ENCODE measurements around the gene POLR2B.

The POLR2B gene

GRCh38 chr4:56976283-56976836, 2.3 kb upstream of the POLR2B start:
- H3K36me3 Mint-ChIP-seq: peaks cover 90% of the 10 kb centered on the region
- peak overlapping the region; percentile 99 for H3K4me3 Mint-ChIP-seq
- peak overlapping the region; percentile 91 for H3K27ac Mint-ChIP-seq
- no peak for ATAC-seq
- peaks cover 51% of the 10 kb centered on the region for H3K4me1 Mint-ChIP-seq
- peak in 1 of 2 donors; percentile 56 for DNase-seq (ENCODE audit: low spot score in 2 of 2)
- peaks cover 4% of the 10 kb centered on the region for H3K9me3 Mint-ChIP-seq

- Mint-ChIP-seq H3K36me3 (peaks cover 89% of the 10 kb centered on the region), H3K27ac (peak overlapping the region; percentile 99), H3K9me3 (peaks cover 4% of the 10 kb centered on the region), H3K4me3 (peak overlapping the region; percentile 99), H3K4me1 (peaks cover 53% of the 10 kb centered on the region)
- peak; percentile 53 for ATAC-seq
- DNase-seq (ENCODE audit: low spot score in 2 of 2): no peak
Measured at GRCh38 chr4:56976837-56977320, 1.8 kb upstream of the POLR2B start.

GRCh38 chr4:56977321-56978012, 1.2 kb upstream of the POLR2B start, which contains the start of gene NOA1:
Gene NOA1, minus strand, starts transcription at chr4:56977606. Its CDS starts 21 bp downstream, at chr4:56977585.
- Mint-ChIP-seq H3K9me3 (peaks cover 2% of the 10 kb centered on the region), H3K4me3 (peak within 1 kb of the TSS; percentile 99), H3K27ac (peak within 1 kb of the TSS; percentile 99), H3K4me1 (peaks cover 52% of the 10 kb centered on the region), H3K36me3 (peaks cover 89% of the 10 kb centered on the region)
- DNase-seq (ENCODE audit: low spot score in 2 of 2) (peak; percentile 98 to 99), ATAC-seq (peak; percentile 91)

GRCh38 chr4:56979421-56980072, 851 bp downstream of the POLR2B start:
- H3K9me3 Mint-ChIP-seq: no peaks in the 10 kb centered on the region
- H3K36me3 Mint-ChIP-seq: peaks cover 88% of the 10 kb centered on the region
- peak overlapping the region; percentile 99 for H3K27ac Mint-ChIP-seq
- peak; percentile 23 for ATAC-seq
- peak in 1 of 2 donors; percentile 62 for DNase-seq (ENCODE audit: low spot score in 2 of 2)
- H3K4me1 Mint-ChIP-seq: peaks cover 57% of the 10 kb centered on the region
- peak overlapping the region; percentile 99 for H3K4me3 Mint-ChIP-seq

DNA sequence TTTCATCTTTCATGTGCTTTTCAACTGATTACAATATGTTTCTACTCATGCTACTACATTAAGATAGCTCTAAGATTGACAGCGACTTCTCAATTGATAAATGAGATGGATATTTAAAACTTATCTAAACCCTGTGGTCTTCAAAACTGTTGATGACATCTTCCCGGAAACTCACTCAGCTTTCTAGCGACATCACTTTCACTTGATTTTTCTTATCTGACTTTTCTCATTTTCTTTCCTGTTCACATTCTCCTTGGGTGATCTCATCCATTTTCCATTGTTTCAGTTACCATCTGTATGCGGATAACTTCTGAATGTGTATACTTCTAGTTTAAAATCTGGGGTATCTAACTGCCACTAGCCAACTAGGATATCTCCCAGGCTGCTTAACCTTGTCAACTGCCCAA, 3.1 kb downstream of the POLR2B start:
- DNase-seq (ENCODE audit: low spot score in 2 of 2) (no peak), ATAC-seq (no peak)
- Mint-ChIP-seq H3K4me3 (peak overlapping the region; percentile 99), H3K4me1 (peaks cover 52% of the 10 kb centered on the region), H3K36me3 (peaks cover 94% of the 10 kb centered on the region), H3K27ac (peak overlapping the region; percentile 10), H3K9me3 (no peaks in the 10 kb centered on the region)

DNA sequence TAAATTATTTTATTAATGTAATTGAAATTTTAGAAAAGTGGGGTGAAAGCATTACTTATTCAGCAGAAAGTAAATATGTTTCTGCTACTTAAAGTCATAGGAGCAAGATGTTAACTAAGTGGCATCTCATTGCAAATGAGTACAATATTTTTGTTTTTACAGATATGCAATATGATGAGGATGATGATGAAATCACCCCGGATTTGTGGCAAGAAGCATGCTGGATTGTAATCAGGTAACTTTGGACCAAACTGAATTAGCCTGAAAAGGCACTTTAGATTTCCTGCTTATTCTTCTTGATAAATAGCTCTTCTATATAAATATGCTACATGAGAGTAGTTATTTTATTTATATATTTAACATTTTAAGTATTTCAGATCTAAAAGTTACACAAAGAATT, 7.5 kb downstream of the POLR2B start:
- no peak overlapping the region for H3K27ac Mint-ChIP-seq
- ATAC-seq (no peak), DNase-seq (ENCODE audit: low spot score in 2 of 2) (no peak)
- peaks cover 51% of the 10 kb centered on the region for H3K4me1 Mint-ChIP-seq
- no peaks in the 10 kb centered on the region for H3K9me3 Mint-ChIP-seq
- H3K4me3 Mint-ChIP-seq: no peak overlapping the region
- peaks cover 97% of the 10 kb centered on the region for H3K36me3 Mint-ChIP-seq

DNA sequence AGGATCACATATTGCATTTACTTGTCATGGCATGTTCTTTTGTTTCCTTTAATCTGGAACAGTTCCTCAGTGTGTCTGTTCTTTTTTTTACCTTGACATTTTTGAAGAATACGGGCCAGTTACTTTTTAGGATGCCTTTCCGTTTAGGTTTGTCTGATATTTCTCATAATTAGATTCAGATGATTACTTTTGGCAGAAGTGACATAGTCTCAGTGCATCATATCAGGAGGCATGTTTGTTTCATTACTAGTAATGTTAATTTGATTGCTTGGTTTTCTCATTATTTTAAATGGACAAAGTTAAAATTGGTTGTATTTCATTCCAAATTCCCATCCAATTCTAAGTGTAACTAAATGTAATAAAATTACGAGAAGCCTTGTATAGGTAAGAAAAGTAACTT, 8.3 kb downstream of the POLR2B start:
- no peak overlapping the region for H3K4me3 Mint-ChIP-seq
- no peak overlapping the region for H3K27ac Mint-ChIP-seq
- no peaks in the 10 kb centered on the region for H3K9me3 Mint-ChIP-seq
- ATAC-seq (no peak), DNase-seq (ENCODE audit: low spot score in 2 of 2) (no peak)
- H3K4me1 Mint-ChIP-seq: peaks cover 48% of the 10 kb centered on the region
- H3K36me3 Mint-ChIP-seq: peaks cover 97% of the 10 kb centered on the region

DNA sequence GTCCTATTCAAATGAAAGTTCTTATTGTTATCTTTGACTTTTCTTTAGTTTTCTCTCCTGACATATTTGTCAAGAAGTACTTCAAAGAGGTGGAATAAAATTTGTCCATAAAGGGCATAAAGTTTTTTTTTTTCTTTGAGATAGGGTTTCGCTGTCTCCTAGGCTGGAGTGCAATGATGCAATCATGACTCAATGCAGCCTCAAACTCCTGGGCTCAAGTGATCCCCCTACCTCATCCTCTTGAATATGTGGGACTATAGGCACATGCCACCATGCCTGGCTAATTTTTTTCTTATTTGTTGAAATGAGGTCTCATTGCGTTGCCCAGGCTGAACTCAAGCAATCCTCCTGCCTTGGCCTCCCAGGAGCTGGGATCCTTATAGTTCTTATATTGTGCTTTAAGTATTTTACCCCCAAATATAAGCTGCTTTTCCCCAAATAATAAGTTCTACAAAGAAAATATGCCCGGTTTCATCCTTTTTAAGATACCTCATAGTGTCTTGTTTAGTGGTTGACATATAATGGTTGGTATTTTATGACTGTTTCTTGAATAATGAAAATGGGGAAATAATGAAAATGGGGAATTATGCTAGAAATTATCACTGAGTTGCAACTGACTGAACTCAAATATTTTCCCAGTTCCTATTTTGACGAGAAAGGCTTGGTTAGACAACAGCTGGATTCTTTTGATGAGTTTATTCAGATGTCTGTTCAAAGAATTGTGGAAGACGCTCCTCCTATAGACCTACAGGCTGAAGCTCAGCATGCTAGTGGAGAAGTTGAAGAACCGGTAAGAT, 11.6 kb downstream of the POLR2B start:
- DNase-seq (ENCODE audit: low spot score in 2 of 2): no peak
- peak overlapping the region; percentile 14 for H3K27ac Mint-ChIP-seq
- no peak overlapping the region for H3K4me3 Mint-ChIP-seq
- peaks cover 100% of the 10 kb centered on the region for H3K36me3 Mint-ChIP-seq
- H3K4me1 Mint-ChIP-seq: peaks cover 24% of the 10 kb centered on the region
- ATAC-seq: no peak
- no peaks in the 10 kb centered on the region for H3K9me3 Mint-ChIP-seq

- DNase-seq (ENCODE audit: low spot score in 2 of 2) (no peak), ATAC-seq (no peak)
- no peaks in the 10 kb centered on the region for H3K9me3 Mint-ChIP-seq
- H3K27ac Mint-ChIP-seq: no peak overlapping the region
- peaks cover 100% of the 10 kb centered on the region for H3K36me3 Mint-ChIP-seq
- no peak overlapping the region for H3K4me3 Mint-ChIP-seq
- peaks cover 17% of the 10 kb centered on the region for H3K4me1 Mint-ChIP-seq
Measured at GRCh38 chr4:56995525-56995924, 16.8 kb downstream of the POLR2B start.

GRCh38 chr4:56999751-57000150, 21.1 kb downstream of the POLR2B start:
- Mint-ChIP-seq H3K9me3 (no peaks in the 10 kb centered on the region), H3K4me3 (no peak overlapping the region), H3K27ac (no peak overlapping the region), H3K36me3 (peaks cover 100% of the 10 kb centered on the region), H3K4me1 (peaks cover 7% of the 10 kb centered on the region)
- DNase-seq (ENCODE audit: low spot score in 2 of 2): no peak
- ATAC-seq: no peak

DNA sequence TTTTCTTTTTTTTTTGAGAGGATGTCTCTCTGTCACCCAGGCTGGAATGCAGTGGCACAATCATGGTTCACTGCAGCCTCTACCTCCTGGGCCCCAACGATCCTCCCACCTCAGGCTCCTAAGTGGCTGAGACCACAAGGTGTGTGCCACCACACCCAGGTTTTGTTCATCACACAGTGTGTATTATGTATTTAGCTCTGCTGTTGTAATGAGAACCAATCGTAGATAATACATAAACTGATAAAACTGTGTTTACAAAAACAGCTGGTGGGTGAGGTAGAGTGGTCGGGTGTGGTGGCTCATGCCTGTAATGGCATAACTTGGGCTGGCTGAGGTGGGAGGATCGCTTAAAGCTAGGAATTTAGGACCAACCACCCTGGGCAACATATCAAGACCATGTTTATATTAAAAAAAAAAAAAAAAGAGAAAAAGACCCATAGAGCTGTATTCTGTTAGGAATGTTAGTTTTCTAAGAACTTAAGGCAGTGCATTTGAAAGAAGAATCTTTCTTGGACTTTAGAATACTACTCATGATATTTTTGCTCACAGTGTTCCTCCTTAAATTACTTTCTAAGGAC, 34.9 kb downstream of the POLR2B start:
- no peak for DNase-seq (ENCODE audit: low spot score in 2 of 2)
- H3K4me3 Mint-ChIP-seq: no peak overlapping the region
- no peaks in the 10 kb centered on the region for H3K9me3 Mint-ChIP-seq
- peaks cover 100% of the 10 kb centered on the region for H3K36me3 Mint-ChIP-seq
- peaks cover 20% of the 10 kb centered on the region for H3K4me1 Mint-ChIP-seq
- ATAC-seq: no peak
- no peak overlapping the region for H3K27ac Mint-ChIP-seq

- ATAC-seq (no peak), DNase-seq (ENCODE audit: low spot score in 2 of 2) (no peak)
- Mint-ChIP-seq H3K4me1 (peaks cover 11% of the 10 kb centered on the region), H3K36me3 (peaks cover 100% of the 10 kb centered on the region), H3K9me3 (no peaks in the 10 kb centered on the region), H3K4me3 (no peak overlapping the region), H3K27ac (no peak overlapping the region)
Measured at GRCh38 chr4:57018980-57019379, 40.3 kb downstream of the POLR2B start.

- ATAC-seq: no peak
- peaks cover 100% of the 10 kb centered on the region for H3K36me3 Mint-ChIP-seq
- no peak overlapping the region for H3K4me3 Mint-ChIP-seq
Measured at GRCh38 chr4:57020467-57021101, 41.9 kb downstream of the POLR2B start.

DNA sequence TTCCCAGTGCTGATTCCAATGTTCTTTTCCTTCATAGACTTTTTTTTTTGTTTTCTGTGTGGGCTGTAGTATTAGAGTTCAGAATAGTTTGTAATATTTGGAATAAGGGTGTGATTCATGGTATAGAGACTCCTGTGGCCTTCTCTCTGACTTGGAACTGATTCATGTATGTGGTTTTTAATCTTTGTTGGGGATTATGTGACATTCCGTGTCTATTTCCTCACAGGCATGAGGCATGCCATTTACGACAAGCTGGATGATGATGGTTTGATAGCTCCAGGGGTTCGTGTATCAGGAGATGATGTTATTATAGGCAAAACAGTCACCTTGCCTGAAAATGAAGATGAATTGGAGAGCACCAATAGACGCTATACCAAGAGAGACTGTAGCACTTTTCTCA, 44.4 kb downstream of the POLR2B start:
- H3K9me3 Mint-ChIP-seq: no peaks in the 10 kb centered on the region
- no peak for ATAC-seq
- peaks cover 5% of the 10 kb centered on the region for H3K4me1 Mint-ChIP-seq
- H3K4me3 Mint-ChIP-seq: no peak overlapping the region
- peaks cover 100% of the 10 kb centered on the region for H3K36me3 Mint-ChIP-seq
- no peak for DNase-seq (ENCODE audit: low spot score in 2 of 2)
- no peak overlapping the region for H3K27ac Mint-ChIP-seq

More at GRCh38 chr4:57020467-57021101, 41.9 kb downstream of the POLR2B start:
- peaks cover 11% of the 10 kb centered on the region for H3K4me1 Mint-ChIP-seq
- H3K27ac Mint-ChIP-seq: peak overlapping the region; percentile 60
- no peak for DNase-seq (ENCODE audit: low spot score in 2 of 2)
- H3K9me3 Mint-ChIP-seq: no peaks in the 10 kb centered on the region

All from stimulated activated effector memory CD8-positive, alpha-beta T cell treated with anti-CD3 and anti-CD28 coated beads, Interleukin-12 subunit alpha, Interleukin-12 subunit beta, amount 100 ng/mL, for 72 hours (primary cell).